GM12878 (cell line): ENCODE results near the gene SELENOS. TPM values are rescaled to one million over a fixed set of nuclear protein-coding genes. Genes with fewer than 3 reads are reported as not detected.
A peak's percentile ranks its signal among the peaks of the same experiment; 100 is the strongest.

Source experiments
- ATAC-seq: fragments of 200-7000 bp; cut with Tn5 transposase; 3 replicates; pipeline ENCODE4 v1.9.1; 2020; ENCODE audit warnings: mild to moderate bottlenecking, moderate library complexity
- BruUV-seq: library from RNA; stranded (reverse); fragments of 400-500 nt; replicated peaks from 2 replicates; lab custom pipeline; 2021; lab: Mats Ljungman, UMichigan
- CTCF ChIA-PET: fragments of 300-600 bp; sonication (Branson Sonifier 250); formaldehyde crosslinking; extraction: SDS; loops from one replicate; lab custom pipeline; 2021; ENCODE audit warnings: inconsistent platforms; lab: Yijun Ruan, JAX
- POLR2A ChIA-PET: fragments of 350-600 bp; formaldehyde crosslinking; extraction: SDS; loops from one replicate; lab custom pipeline; 2021; ENCODE audit warnings: inconsistent platforms; lab: Charles Lee
- RAD21 ChIA-PET: fragments of 300-600 bp; sonication (Branson Sonifier 250); formaldehyde crosslinking; loops from one replicate; lab custom pipeline; 2023; ENCODE audit warnings: antibody characterized with exemption; ENCODE audit not compliant: unreplicated experiment; lab: Charles Lee
- SMC1A ChIA-PET: fragments of 300-600 bp; sonication (Branson Sonifier 250); formaldehyde crosslinking; loops from one replicate; lab custom pipeline; 2023; ENCODE audit not compliant: unreplicated experiment, uncharacterized antibody; lab: Charles Lee
- DNase-seq: peaks from one replicate; pipeline ENCODE4 v3.0.0-alpha.2; 2011; ENCODE audit warnings: low read depth, low spot score
- FAIRE-seq: peaks from 3 replicates; lab custom pipeline; 2011; peaks lifted over from hg19 to GRCh38; lab: Jason Lieb, UNC
- H2AFZ ChIP-seq: 2 replicates; pipeline ENCODE4 v1.6.0; 2011; ENCODE audit warnings: low read depth, low read length, control low read depth; ENCODE audit not compliant: control insufficient read depth
- H3K27ac ChIP-seq: 2 replicates; pipeline ENCODE4 v1.5.1; 2011; ENCODE audit warnings: control low read depth; ENCODE audit not compliant: control insufficient read depth, insufficient read depth
- H3K27me3 ChIP-seq, 2 experiments: replicated peaks in 1 of 2; 2 replicates each; pipeline versions ENCODE4 v1.6.0 to v1.6.1; 2011; ENCODE audit warnings: low read length in 1 of 2; ENCODE audit not compliant: control insufficient read depth in 2 of 2, insufficient read depth in 2 of 2
- H3K36me3 ChIP-seq, 2 experiments: 2 replicates each; pipeline ENCODE4 v1.5.1; 2011; ENCODE audit warnings: low read length in 1 of 2; ENCODE audit not compliant: control insufficient read depth in 2 of 2, insufficient read depth in 2 of 2
- H3K4me1 ChIP-seq: 2 replicates; pipeline ENCODE4 v1.6.1; 2011; ENCODE audit warnings: mild to moderate bottlenecking, low read length, moderate library complexity, mixed read lengths; ENCODE audit not compliant: control insufficient read depth, insufficient read depth
- H3K4me2 ChIP-seq: 2 replicates; pipeline ENCODE4 v1.6.0; 2011; ENCODE audit warnings: control low read depth; ENCODE audit not compliant: control insufficient read depth, insufficient read depth
- H3K4me3 ChIP-seq: fragments of 200-600 bp; sonication (generic); 2 replicates; pipeline ENCODE4 v1.5.1; 2016
- H3K79me2 ChIP-seq: 2 replicates; pipeline ENCODE4 v1.6.0; 2011; ENCODE audit warnings: low read length; ENCODE audit not compliant: control insufficient read depth, insufficient read depth
- H3K9ac ChIP-seq: 2 replicates; pipeline ENCODE4 v1.8.0; 2011; ENCODE audit warnings: low read length, control low read depth, mixed read lengths; ENCODE audit not compliant: control insufficient read depth, insufficient read depth
- H3K9me3 ChIP-seq: replicated peaks from 3 replicates; pipeline ENCODE4 v1.5.1; 2011; ENCODE audit warnings: mild to moderate bottlenecking, low read length; ENCODE audit not compliant: control insufficient read depth, insufficient read depth
- H4K20me1 ChIP-seq: 2 replicates; pipeline ENCODE4 v1.6.0; 2011; ENCODE audit not compliant: control insufficient read depth, insufficient read depth
- BHLHE40 ChIP-seq, 2 experiments: fragments of 450-650 bp in 1 of 2; IDR thresholded peaks; 2 replicates each; pipeline ENCODE4 v1.6.1; 2011 to 2017; ENCODE audit warnings: low read depth in 2 of 2, borderline replicate concordance in 1 of 2, improper control_type of control experiment in 1 of 2, low read length in 1 of 2, mild to moderate bottlenecking in 1 of 2
- BRCA1 ChIP-seq: IDR thresholded peaks from 2 replicates; pipeline ENCODE4 v1.6.1; 2011; ENCODE audit warnings: low read depth, low read length, improper control_type of control experiment
- CBFB ChIP-seq: IDR thresholded peaks from 2 replicates; pipeline ENCODE4 v1.6.1; 2016; ENCODE audit warnings: antibody characterized with exemption, low read depth
- CBX3 ChIP-seq: fragments of 200-600 bp; sonication (generic); IDR thresholded peaks from 2 replicates; pipeline ENCODE4 v1.6.1; 2016; ENCODE audit warnings: low read depth, borderline replicate concordance
- CREM ChIP-seq: IDR thresholded peaks from 2 replicates; pipeline ENCODE4 v1.6.1; 2014; ENCODE audit warnings: antibody characterized with exemption, low read depth
- MLLT1 ChIP-seq: fragments of 450-650 bp; IDR thresholded peaks from 2 replicates; pipeline ENCODE4 v1.6.1; 2016; ENCODE audit warnings: mild to moderate bottlenecking
- MXI1 ChIP-seq: fragments of 150-350 bp; IDR thresholded peaks from 2 replicates; pipeline ENCODE4 v1.6.1; 2011; ENCODE audit warnings: low read depth, mild to moderate bottlenecking, inconsistent platforms, low read length, improper control_type of control experiment
- NBN ChIP-seq: fragments of 450-650 bp; IDR thresholded peaks from 2 replicates; pipeline ENCODE4 v1.6.1; 2016
- NFYA ChIP-seq: IDR thresholded peaks from 2 replicates; pipeline ENCODE4 v1.6.1; 2011; ENCODE audit warnings: low read depth, mild to moderate bottlenecking, low read length, improper control_type of control experiment, borderline replicate concordance
- PAX8 ChIP-seq: fragments of 450-650 bp; IDR thresholded peaks from 2 replicates; pipeline ENCODE4 v1.6.1; 2017; ENCODE audit warnings: mild to moderate bottlenecking, moderate library complexity
- POLR2AphosphoS5 ChIP-seq: IDR thresholded peaks from 2 replicates; pipeline ENCODE4 v1.6.1; 2011; ENCODE audit warnings: mild to moderate bottlenecking, low read length, inconsistent platforms
- PRDM15 ChIP-seq: fragments of 450-650 bp; formaldehyde crosslinking; IDR thresholded peaks from 2 replicates; pipeline ENCODE4 v1.4.0; 2020; ENCODE audit warnings: mild to moderate bottlenecking, moderate library complexity
- RB1 ChIP-seq: fragments of 450-650 bp; formaldehyde crosslinking; IDR thresholded peaks from 2 replicates; pipeline ENCODE4 v1.6.1; 2017; ENCODE audit warnings: mild to moderate bottlenecking, borderline replicate concordance
- SMAD1 ChIP-seq: fragments of 450-650 bp; IDR thresholded peaks from 2 replicates; pipeline ENCODE4 v1.6.1; 2018; ENCODE audit warnings: mild to moderate bottlenecking, low read depth; ENCODE audit not compliant: partially characterized antibody
- SP1 ChIP-seq: IDR thresholded peaks from one replicate; pipeline ENCODE4 v1.6.1; 2011; ENCODE audit warnings: low read depth, low read length
- WRNIP1 ChIP-seq: IDR thresholded peaks from 2 replicates; pipeline ENCODE4 v1.6.1; 2011; ENCODE audit warnings: low read depth, low read length, improper control_type of control experiment, borderline replicate concordance
- ZZZ3 ChIP-seq: IDR thresholded peaks from 2 replicates; pipeline ENCODE4 v1.6.1; 2011; ENCODE audit warnings: low read depth; ENCODE audit not compliant: control insufficient read depth, insufficient read length
- WGBS: methylation state at CpG from one replicate; pipeline ENCODE4 v1.1.6; 2016; ENCODE audit warnings: low lambda C conversion rate; ENCODE audit not compliant: insufficient replicate concordance, insufficient coverage; ENCODE audit errors: missing lambda C conversion rate; 5-methylcytosine and 5-hydroxymethylcytosine counted together
- in situ Hi-C: fragments of 300-500 bp; cut with MboI; formaldehyde crosslinking; loops from 9 replicates; pipeline ENCODE4 v1.14.3; 2018; ENCODE audit warnings: mixed read lengths
- intact Hi-C: fragments of 100-400 bp; cut with micrococcal nuclease; formaldehyde crosslinking; loops from one replicate; pipeline ENCODE4 v1.14.2; 2022; ENCODE audit not compliant: unreplicated experiment
- polyA plus RNA-seq, 11 experiments: library from polyadenylated mRNA; depleted of rRNA in 4 of 11; unstranded in 6 of 11; stranded (reverse) in 5 of 11; fragments of >200 nt; fragmentation: Nextera tagmentation in 4 of 11; fragmentation: Illumina TruSeq in 1 of 11; extraction: Ambion mirVana in 4 of 11; extraction: Trizol in 1 of 11; gene quantifications; 1 replicate in 1 of 11; 2 replicates in 10 of 11; pipeline versions ENCODE4 v1.2.1 to v1.2.3, GENCODE V29; 2011 to 2016; ENCODE audit warnings: inconsistent platforms in 2 of 11, missing spikeins in 2 of 11, low read depth in 1 of 11
- total RNA-seq, 4 experiments: library from RNA; depleted of rRNA in 3 of 4; stranded (reverse); fragments of >200 nt in 3 of 4; fragmentation: Illumina TruSeq in 1 of 4; extraction: Trizol in 1 of 4; gene quantifications; 2 replicates each; pipeline versions ENCODE4 v1.2.1 to v1.2.3, GENCODE V29; 2013 to 2021

The SELENOS gene
- total and polyA plus RNA-seq, 10 of the 15 experiments (the other 5 are each of a cell fraction or from before 2014, with no cell fraction given): 25.8 to 90.1 (median 37.3) TPM

GRCh38 chr15:101294731-101295606 is 17.7 kb upstream of the SELENOS start, which contains the start of gene SNRPA1 (continued):
- TF ChIP-seq MLLT1: peak; percentile 100
- TF ChIP-seq NFYA: no peak
- peak; percentile 75 for TF ChIP-seq CBFB
- peak; percentile 90 for TF ChIP-seq MXI1
- TF ChIP-seq SMAD1: peak; percentile 71
- peak; percentile 84 for TF ChIP-seq POLR2AphosphoS5
- no peak for TF ChIP-seq BRCA1
- no peak for TF ChIP-seq WRNIP1
- TF ChIP-seq SP1: peak; percentile 79

GRCh38 chr15:101293122-101293521 is 15.8 kb upstream of the SELENOS start:
- Histone ChIP-seq H3K4me3 (peak overlapping the region; percentile 87), H2AFZ (no peak overlapping the region), H3K4me2 (peak overlapping the region; percentile 64), H3K9me3 (no peaks in the 10 kb centered on the region), H3K36me3 (peaks cover 2 to 16% of the 10 kb centered on the region in 2 experiments), H3K27me3 (no peaks in the 10 kb centered on the region), H3K79me2 (peaks cover 71% of the 10 kb centered on the region), H3K4me1 (peaks cover 8% of the 10 kb centered on the region), H3K9ac (peak overlapping the region; percentile 96), H3K27ac (peak overlapping the region; percentile 95; the same call in 1 of the 2 replicates), H4K20me1 (no peaks in the 10 kb centered on the region)
- FAIRE-seq (no peak), DNase-seq (no peak), ATAC-seq (peak; percentile 32)
- intact Hi-C loops: loop anchor here (2.0 kb wide), 1 partner anchor 432 kb away; the partner anchor contains the start of gene TARS3
- RAD21 ChIA-PET: interaction anchor here (0.6 to 5.6 kb wide), 5 partner anchors 17 to 348 kb away, joined by 3 to 24 read pairs (median 21); partner anchors contain the start of gene CHSY1
- BruUV-seq: TSS peak; percentile 54
- in situ Hi-C loops: loop anchor here (5.0 kb wide), 1 partner anchor 349 kb away; no protein-coding TSS in a partner anchor
- SMC1A ChIA-PET: interaction anchor here (0.9 to 3.4 kb wide), 9 partner anchors 8 to 357 kb away, joined by 3 to 18 read pairs (median 5); no protein-coding TSS in a partner anchor
- CTCF ChIA-PET: interaction anchor here (0.8 to 4.2 kb wide), 15 partner anchors 9 to 360 kb away, joined by 3 to 38 read pairs (median 4); no protein-coding TSS in a partner anchor
- POLR2A ChIA-PET: interaction anchor here (0.9 to 3.9 kb wide), 5 partner anchors 8 to 362 kb away, joined by 3 to 21 read pairs (median 5); no protein-coding TSS in a partner anchor
- 6% methylated on average over 10 of the region's 10 CpGs for WGBS
- no peak for TF ChIP-seq PRDM15 (CRISPR knock-in tag)
- TF ChIP-seq BHLHE40 (IDR thresholded peaks at IDR 0.05; ENCODE audit: borderline replicate concordance in 1 of 2, low read depth in 2 of 2, low read length in 1 of 2): peak; percentile 73 to 77; a peak in 3 of 4 replicates
- no peak for TF ChIP-seq CREM
- TF ChIP-seq PAX8: peak; percentile 94; the same call in 1 of the 2 replicates
- no peak for TF ChIP-seq RB1
- TF ChIP-seq ZZZ3: no peak
- no peak for TF ChIP-seq NBN
- no peak for TF ChIP-seq CBX3
